Gastrocnemius medialis (tissue), 4 donors: Measurements from ENCODE around the gene FPR1.

Experiments used
- CTCF ChIP-seq, 5 experiments: fragments of 450-650 bp in 3 of 5; fragments of 200-600 bp in 2 of 5; sonication (generic) in 2 of 5; IDR thresholded peaks in 4 of 5; conservative IDR thresholded peaks in 1 of 5; 1 replicate in 4 of 5; 2 replicates in 1 of 5; pipeline ENCODE4 v1.5.1; 2016 to 2019; ENCODE audit warnings: antibody characterized with exemption in 5 of 5, mild to moderate bottlenecking in 3 of 5, moderate library complexity in 3 of 5
- POLR2A ChIP-seq, 2 donors: fragments of 450-650 bp; IDR thresholded peaks; one replicate each; pipeline ENCODE4 v1.6.1; 2017; ENCODE audit warnings: antibody characterized with exemption in 2 of 2, mild to moderate bottlenecking in 2 of 2, moderate library complexity in 2 of 2

GRCh38 chr19:51709575-51709974 is 42.1 kb downstream of the FPR1 start:
- TF ChIP-seq CTCF (IDR thresholded peaks at IDR 0.05 in 4 of 5, conservative IDR thresholded peaks at IDR 0.05 in 1 of 5) (no peak), POLR2A (IDR thresholded peaks at IDR 0.05) (no peak)
